Bronchial epithelial cell (primary cell): ENCODE results near the gene TADA3. TPM values are rescaled to one million over a fixed set of nuclear protein-coding genes. Genes with fewer than 3 reads are reported as not detected.
A peak's percentile ranks its signal among the peaks of the same experiment; 100 is the strongest.

ENCODE experiments used
- DNase-seq: peaks from one replicate; pipeline ENCODE4 v3.0.0-alpha.2; 2010; ENCODE audit warnings: low read depth
- FAIRE-seq: peaks from 2 replicates; lab custom pipeline; 2011; peaks lifted over from hg19 to GRCh38; lab: Jason Lieb, UNC
- H3K27me3 ChIP-seq: 2 replicates; pipeline ENCODE4 v1.5.1; 2011; ENCODE audit warnings: low read length; ENCODE audit not compliant: control insufficient read depth, insufficient read depth
- H3K36me3 ChIP-seq: 2 replicates; pipeline ENCODE4 v1.5.1; 2011; ENCODE audit warnings: low read length; ENCODE audit not compliant: control insufficient read depth, insufficient read depth
- H3K4me3 ChIP-seq: 2 replicates; pipeline ENCODE4 v1.5.1; 2011; ENCODE audit warnings: mild to moderate bottlenecking, low read depth, low read length, control low read depth
- CTCF ChIP-seq: IDR thresholded peaks from 2 replicates; pipeline ENCODE4 v1.5.1; 2011; ENCODE audit warnings: mild to moderate bottlenecking, moderate library complexity, low read length, control low read depth, inconsistent platforms; ENCODE audit not compliant: insufficient read depth, severe bottlenecking
- total RNA-seq: library from RNA; depleted of rRNA; stranded (reverse); fragments of >200 nt; gene quantifications from 2 replicates; pipeline ENCODE4 v1.2.1, GENCODE V29; 2014

TADA3 gene
- total RNA-seq, 1 donor from 2014 or later: 46.9 TPM

- no peak for DNase-seq
- no peak for TF ChIP-seq CTCF
- H3K4me3 ChIP-seq: no peak overlapping the region
- no peak for FAIRE-seq
- peaks cover 5% of the 10 kb centered on the region for H3K36me3 ChIP-seq
- no peaks in the 10 kb centered on the region for H3K27me3 ChIP-seq
Observed at GRCh38 chr3:9825451-9826040, 33.3 kb upstream of the TADA3 start.

GRCh38 chr3:9820946-9821345, 28.7 kb upstream of the TADA3 start:
- Histone ChIP-seq H3K27me3 (no peaks in the 10 kb centered on the region), H3K36me3 (peaks cover 2% of the 10 kb centered on the region), H3K4me3 (no peak overlapping the region)
- TF ChIP-seq CTCF: peak; percentile 36
- FAIRE-seq: no peak
- peak; percentile 18 for DNase-seq

GRCh38 chr3:9820543-9820942, 28.3 kb upstream of the TADA3 start:
- DNase-seq: no peak
- peaks cover 2% of the 10 kb centered on the region for H3K36me3 ChIP-seq
- no peaks in the 10 kb centered on the region for H3K27me3 ChIP-seq
- no peak overlapping the region for H3K4me3 ChIP-seq
- TF ChIP-seq CTCF: no peak
- no peak for FAIRE-seq

GRCh38 chr3:9818666-9819335, 26.5 kb upstream of the TADA3 start:
- H3K27me3 ChIP-seq: no peaks in the 10 kb centered on the region
- no peak for FAIRE-seq
- no peak for TF ChIP-seq CTCF
- H3K4me3 ChIP-seq: no peak overlapping the region
- H3K36me3 ChIP-seq: peaks cover 2% of the 10 kb centered on the region
- DNase-seq: no peak

- H3K4me3 ChIP-seq: no peak overlapping the region
- TF ChIP-seq CTCF: no peak
- H3K36me3 ChIP-seq: peaks cover 7% of the 10 kb centered on the region
- FAIRE-seq (no peak), DNase-seq (no peak)
- H3K27me3 ChIP-seq: no peaks in the 10 kb centered on the region
Observed at GRCh38 chr3:9817436-9817835, 25.2 kb upstream of the TADA3 start.
